Measurements from ENCODE around the gene SURF4. TPM values are rescaled to one million over a fixed set of nuclear protein-coding genes. Genes with fewer than 3 reads are reported as not detected.
A peak's percentile ranks its signal among the peaks of the same experiment; 100 is the strongest.

SURF4 gene
- total RNA-seq, 1 donor from 2014 or later: 57.0 TPM

GRCh38 chr9:133361507-133362092 is 14.3 kb downstream of the SURF4 start:
- ChIA-PET CTCF (no interaction called here), POLR2A (no interaction called here)
- no peak for TF ChIP-seq CTCF (IDR thresholded peaks at IDR 0.05)
- no peak overlapping the region for H3K4me3 Mint-ChIP-seq
- H3K27me3 Mint-ChIP-seq: no peaks in the 10 kb centered on the region
- peaks cover 73% of the 10 kb centered on the region for H3K36me3 Mint-ChIP-seq (ENCODE audit: low read depth)
- intact Hi-C loops (cut with micrococcal nuclease): no loop called here
- no peak overlapping the region for H3K27ac Mint-ChIP-seq
- no peak for ATAC-seq (ENCODE audit: low read depth)
- H3K4me1 Mint-ChIP-seq: peaks cover 22% of the 10 kb centered on the region
- DNase-seq: no peak
- no peaks in the 10 kb centered on the region for H3K9me3 Mint-ChIP-seq

GRCh38 chr9:133360400-133361393 is 15.2 kb downstream of the SURF4 start:
- Mint-ChIP-seq H3K4me3 (no peak overlapping the region), H3K4me1 (peaks cover 25% of the 10 kb centered on the region), H3K27ac (no peak overlapping the region), H3K9me3 (no peaks in the 10 kb centered on the region), H3K36me3 (ENCODE audit: low read depth) (peaks cover 64% of the 10 kb centered on the region), H3K27me3 (no peaks in the 10 kb centered on the region)
- ATAC-seq (ENCODE audit: low read depth): no peak
- no peak for DNase-seq
- TF ChIP-seq CTCF (IDR thresholded peaks at IDR 0.05): no peak
- intact Hi-C loops (cut with micrococcal nuclease): no loop called here
- POLR2A ChIA-PET: interaction anchor here (1.3 kb wide), 1 partner anchor 13 kb away, joined by 4 read pairs; the partner anchor contains the start of genes MED22 and RPL7A
- CTCF ChIA-PET: no interaction called here

GRCh38 chr9:133359399-133360175 is 16.3 kb downstream of the SURF4 start:
- peak overlapping the region; percentile 7 for H3K4me3 Mint-ChIP-seq
- intact Hi-C loops (cut with micrococcal nuclease): no loop called here
- peaks cover 35% of the 10 kb centered on the region for H3K4me1 Mint-ChIP-seq
- H3K36me3 Mint-ChIP-seq (ENCODE audit: low read depth): peaks cover 53% of the 10 kb centered on the region
- ATAC-seq (ENCODE audit: low read depth) (no peak), DNase-seq (no peak)
- POLR2A ChIA-PET: interaction anchor here (1.0 to 1.3 kb wide), 3 partner anchors 12 to 24 kb away, joined by 4 to 5 read pairs (median 4); partner anchors contain the start of genes MED22 and RPL7A
- CTCF ChIA-PET: no interaction called here
- no peaks in the 10 kb centered on the region for H3K27me3 Mint-ChIP-seq
- no peaks in the 10 kb centered on the region for H3K9me3 Mint-ChIP-seq
- no peak overlapping the region for H3K27ac Mint-ChIP-seq
- TF ChIP-seq CTCF (IDR thresholded peaks at IDR 0.05): no peak

- intact Hi-C loops (cut with micrococcal nuclease): no loop called here
- Mint-ChIP-seq H3K9me3 (no peaks in the 10 kb centered on the region), H3K4me1 (peaks cover 40% of the 10 kb centered on the region), H3K27me3 (no peaks in the 10 kb centered on the region), H3K36me3 (ENCODE audit: low read depth) (peaks cover 47% of the 10 kb centered on the region), H3K4me3 (peak overlapping the region; percentile 80), H3K27ac (peak overlapping the region; percentile 35)
- ChIA-PET POLR2A (interaction anchor here (0.9 to 3.7 kb wide), 4 partner anchors 10 to 121 kb away, joined by 3 to 52 read pairs (median 4); partner anchors contain the start of genes MED22, RPL7A and SLC2A6), CTCF (no interaction called here)
- no peak for ATAC-seq (ENCODE audit: low read depth)
- no peak for TF ChIP-seq CTCF (IDR thresholded peaks at IDR 0.05)
- DNase-seq: no peak
Observed at GRCh38 chr9:133357656-133358055, 18.2 kb downstream of the SURF4 start.

Data from activated B cell treated with CpG ODN at 0.5 μM for 24 hours (primary cell).